K562 (cell line): ENCODE results near the gene PPT2. TPM values are rescaled to one million over a fixed set of nuclear protein-coding genes. Genes with fewer than 3 reads are reported as not detected.

Source experiments
- CEBPG ChIP-seq, 3 experiments: fragments of 200-800 bp in 1 of 3; sonication (Bioruptor generic) in 1 of 3; sonication (generic) in 1 of 3; formaldehyde crosslinking in 1 of 3; IDR thresholded peaks in 2 of 3; conservative IDR thresholded peaks in 1 of 3; 2 replicates each; pipeline versions ENCODE4 v1.6.1 to v1.8.0; 2016 to 2022; ENCODE audit warnings: missing compliant biosample characterization in 2 of 3, missing genetic modification characterization in 2 of 3, mild to moderate bottlenecking in 1 of 3, missing genetic modification reagents in 1 of 3
- CTCFL ChIP-seq: IDR thresholded peaks from 2 replicates; pipeline ENCODE4 v1.6.1; 2011; ENCODE audit warnings: borderline replicate concordance, low read depth, mild to moderate bottlenecking, moderate library complexity, low read length; ENCODE audit not compliant: insufficient read depth, poor library complexity, severe bottlenecking
- E2F6 ChIP-seq, 2 experiments: IDR thresholded peaks; 2 replicates each; pipeline ENCODE4 v1.6.1; 2011; ENCODE audit warnings: borderline replicate concordance in 1 of 2, control low read depth in 1 of 2, low read depth in 1 of 2, low read length in 1 of 2, mild to moderate bottlenecking in 1 of 2, mixed read lengths in 1 of 2, moderate library complexity in 1 of 2; ENCODE audit not compliant: insufficient read depth in 1 of 2, insufficient read length in 1 of 2, poor library complexity in 1 of 2, severe bottlenecking in 1 of 2; ENCODE audit errors: extremely low read depth in 1 of 2
- HCFC1 ChIP-seq: IDR thresholded peaks from 2 replicates; pipeline ENCODE4 v1.6.1; 2012; ENCODE audit warnings: low read depth, low read length, improper control_type of control experiment
- REST ChIP-seq, 2 experiments: fragments of 450-650 bp; formaldehyde crosslinking in 1 of 2; IDR thresholded peaks; 2 replicates each; pipeline versions ENCODE4 v1.4.0 to v1.6.1; 2014 to 2020; ENCODE audit warnings: mild to moderate bottlenecking in 2 of 2, borderline replicate concordance in 1 of 2, low read depth in 1 of 2
- ZNF445 ChIP-seq: fragments of 250-450 bp; sonication (Bioruptor Pico); IDR thresholded peaks from 2 replicates; pipeline ENCODE4 v1.4.0; 2020; ENCODE audit warnings: low read depth, mild to moderate bottlenecking, moderate library complexity
- ZNF592 ChIP-seq: fragments of 450-650 bp; IDR thresholded peaks from 2 replicates; pipeline ENCODE4 v1.6.1; 2017; ENCODE audit warnings: antibody characterized with exemption, mild to moderate bottlenecking
- polyA plus RNA-seq, 8 experiments: library from polyadenylated mRNA; depleted of rRNA in 4 of 8; stranded (reverse) in 5 of 8; unstranded in 3 of 8; fragments of >200 nt; fragmentation: Nextera tagmentation in 2 of 8; fragmentation: Illumina TruSeq in 1 of 8; extraction: Ambion mirVana in 2 of 8; extraction: Trizol in 1 of 8; gene quantifications; 2 replicates each; pipeline versions ENCODE4 v1.2.1 to v1.2.3, GENCODE V29; 2011 to 2014; ENCODE audit warnings: inconsistent platforms in 1 of 8, missing spikeins in 1 of 8
- total RNA-seq, 7 experiments: library from RNA; depleted of rRNA in 6 of 7; stranded (reverse); fragments of >200 nt in 6 of 7; fragmentation: Illumina TruSeq in 2 of 7; extraction: Trizol in 2 of 7; gene quantifications; 2 replicates each; pipeline versions ENCODE4 v1.2.1 to v1.2.3, GENCODE V29; 2011 to 2021; ENCODE audit warnings: low replicate concordance in 1 of 7

Gene PPT2
- total and polyA plus RNA-seq, 9 of the 15 experiments (the other 6 are each of a cell fraction or from before 2014, with no cell fraction given) = 27.4 to 98.8 (median 69.9) TPM

GRCh38 chr6:32129297-32130088, 24.4 kb upstream of the PPT2 start (continued):
- TF ChIP-seq ZNF592 (no peak), ZNF445 (CRISPR knock-in tag) (no peak), CTCFL (peak; percentile 46), CEBPG (CRISPR knock-in tag; IDR thresholded peaks at IDR 0.05) (peak; percentile 15; the same call in 1 of the 2 replicates), CEBPG (tag; conservative IDR thresholded peaks at IDR 0.05 in 1 of 2, IDR thresholded peaks at IDR 0.05 in 1 of 2) (no peak), REST (IDR thresholded peaks at IDR 0.05; ENCODE audit: borderline replicate concordance) (peak; percentile 85), REST (CRISPR knock-in tag; IDR thresholded peaks at IDR 0.05; ENCODE audit: low read depth) (0 out of 2 replicates have a peak, but pooled peaks have one; percentile 5), HCFC1 (peak; percentile 72), E2F6 (IDR thresholded peaks at IDR 0.05; ENCODE audit: borderline replicate concordance in 1 of 2, extremely low read depth in 1 of 2, insufficient read depth in 1 of 2, insufficient read length in 1 of 2, low read depth in 1 of 2, low read length in 1 of 2, poor library complexity in 1 of 2, severe bottlenecking in 1 of 2) (peak in 1 of 2 experiments; percentile 8)
